ENCODE data around the gene TRPV6.

Gene TRPV6

DNA sequence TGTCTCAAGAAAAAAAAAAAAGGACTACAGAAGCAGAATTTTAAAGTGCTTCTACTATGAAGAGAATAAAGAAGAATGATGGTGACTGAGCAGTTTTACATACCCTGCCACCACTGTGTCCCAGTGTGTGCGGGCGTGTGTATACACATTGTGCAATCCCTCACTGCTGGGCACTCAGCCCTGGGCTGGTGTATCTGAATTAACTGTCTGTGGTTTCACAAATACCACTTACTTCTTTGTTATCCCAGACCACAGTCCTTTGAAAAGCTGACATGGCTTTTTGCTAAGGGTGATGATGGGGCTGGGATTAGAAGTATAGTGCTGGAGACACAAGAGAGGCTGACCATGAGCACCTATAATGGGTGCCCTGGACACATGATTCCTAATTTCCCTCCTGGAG, 21.1 kb upstream of the TRPV6 start:
- no peak for DNase-seq

DNA sequence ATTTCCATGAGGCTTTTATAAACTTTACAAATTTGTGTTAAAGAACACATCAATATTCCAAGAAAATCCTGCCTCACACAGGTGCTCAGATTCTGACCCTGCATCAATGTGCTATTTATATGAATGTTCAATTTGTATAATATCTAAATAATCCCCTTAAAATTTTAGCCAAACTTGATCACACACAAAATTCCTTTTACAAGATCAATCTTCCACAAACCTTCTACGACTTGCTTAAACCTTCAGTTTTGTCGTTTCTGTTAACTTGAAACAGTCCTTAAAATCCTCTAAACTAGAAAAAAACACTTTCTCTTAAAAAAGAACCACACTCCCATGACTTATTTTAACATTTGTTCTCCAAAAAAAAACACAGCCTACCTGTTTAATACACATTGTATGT, 20.2 kb upstream of the TRPV6 start:
- no peak for DNase-seq

DNA sequence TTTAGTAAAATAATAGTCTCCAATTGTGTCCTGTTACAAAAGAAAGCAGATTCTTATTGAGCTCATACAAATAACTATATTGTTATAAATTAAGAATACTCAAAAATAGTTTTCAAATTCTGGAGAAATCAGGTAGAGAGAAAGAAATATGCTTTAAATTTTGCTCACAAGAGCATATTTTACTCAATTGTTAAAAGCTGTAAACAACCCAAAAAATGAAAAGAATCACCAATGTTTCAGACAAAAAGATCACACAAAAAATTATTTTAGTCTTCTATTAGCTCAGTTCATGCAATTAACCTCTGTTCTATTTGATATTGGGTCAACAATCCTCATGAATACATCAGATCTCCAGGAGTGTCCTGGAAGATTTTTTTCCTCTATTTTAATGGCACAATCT, 18.6 kb upstream of the TRPV6 start:
- DNase-seq = no peak

DNA sequence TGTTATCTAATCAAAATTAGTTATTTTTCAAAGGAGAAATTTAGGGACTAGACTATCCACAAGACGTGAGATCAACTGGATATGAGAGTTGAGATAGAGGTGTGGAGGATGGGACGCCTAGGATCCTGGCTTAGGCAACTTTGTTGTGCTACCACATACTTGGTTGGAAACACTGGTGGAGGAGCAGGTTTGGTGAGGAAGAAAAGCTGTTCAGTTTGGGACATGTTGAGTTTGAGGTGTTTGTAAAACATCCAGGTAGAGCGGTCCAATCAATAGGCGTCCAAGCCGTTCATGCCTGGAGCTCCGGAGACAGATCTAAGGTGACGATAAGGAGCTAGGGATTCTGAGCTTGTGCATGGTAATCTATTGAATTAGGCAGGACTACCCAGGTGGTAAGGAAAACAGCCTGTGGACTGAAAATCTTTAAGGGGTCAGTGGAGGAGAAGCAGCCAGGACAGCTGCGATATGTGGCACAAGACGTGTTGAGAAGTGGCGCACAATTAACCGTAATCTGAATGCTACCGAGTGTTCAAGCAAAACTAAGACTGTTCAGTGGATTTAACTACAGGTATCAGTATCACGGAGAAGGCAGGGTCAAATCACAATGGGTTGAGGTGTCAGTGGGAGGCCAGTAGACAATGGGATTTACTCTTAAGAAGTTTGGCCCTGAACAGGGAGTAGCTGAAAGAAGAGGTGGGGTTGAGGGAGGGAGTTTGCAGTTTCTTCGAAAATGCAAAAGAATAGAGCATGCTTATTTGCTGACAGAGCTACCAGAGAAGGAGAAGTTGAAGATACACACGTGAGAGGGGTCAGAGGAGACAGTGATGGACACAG, 16.1 kb upstream of the TRPV6 start:
- DNase-seq = no peak

DNA sequence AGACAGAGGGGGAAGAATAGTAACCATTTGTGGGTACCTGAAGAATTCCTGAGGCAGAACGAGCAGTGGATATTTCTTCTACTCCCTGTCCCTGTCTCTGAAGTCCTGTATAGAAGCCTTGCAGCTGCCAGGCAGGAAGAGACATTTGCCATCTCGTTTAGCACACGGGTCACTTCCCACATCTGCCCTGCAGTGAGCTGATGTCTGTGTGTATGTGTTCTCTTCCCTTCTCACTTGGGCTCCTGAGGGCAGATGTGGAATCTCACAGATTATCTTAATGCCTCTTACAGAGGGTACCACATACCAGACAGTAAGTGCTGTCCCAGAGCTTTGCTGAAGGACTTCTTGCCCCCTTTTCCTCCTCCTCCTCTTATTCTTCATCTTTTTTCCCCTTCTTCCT, 14.1 kb upstream of the TRPV6 start:
- no peak for DNase-seq

DNA sequence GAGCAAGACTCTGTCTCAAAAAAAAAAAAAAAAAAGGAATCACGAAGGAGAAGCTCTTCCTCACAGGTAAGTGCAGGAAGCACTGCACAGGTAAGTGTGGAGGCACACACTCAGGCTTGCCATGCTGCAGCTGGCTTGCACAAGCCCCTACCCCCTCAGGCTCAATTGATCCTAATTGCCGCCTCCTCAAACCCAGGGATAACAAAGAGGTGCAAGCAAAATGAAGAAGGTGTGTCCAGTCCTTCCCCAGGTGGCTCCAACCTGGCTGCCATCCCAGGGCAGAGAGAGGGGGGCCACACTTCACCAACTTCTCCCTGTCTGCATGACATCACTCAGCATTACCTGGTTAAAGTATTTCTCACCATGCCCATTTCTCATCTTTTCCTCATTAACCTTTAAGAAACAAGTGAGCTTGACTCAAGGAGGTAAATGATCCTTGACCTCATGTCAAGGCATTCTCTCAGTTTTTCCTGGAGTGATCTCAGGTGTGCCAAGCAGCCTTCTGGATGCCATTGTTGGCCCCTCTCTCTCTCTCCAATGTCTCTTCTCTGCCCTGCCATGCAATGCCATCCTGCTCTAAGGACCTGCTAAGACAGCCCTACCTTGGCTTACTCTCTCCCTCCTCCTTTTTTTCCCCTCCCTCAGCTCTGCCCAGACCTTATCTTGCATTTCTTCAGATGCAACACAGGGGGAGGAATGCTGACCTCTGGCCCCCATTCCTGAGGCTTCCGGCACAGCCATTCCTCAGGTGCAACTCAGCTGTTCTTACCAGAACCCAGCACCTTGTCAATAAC, 13.0 kb upstream of the TRPV6 start:
- DNase-seq = no peak

DNA sequence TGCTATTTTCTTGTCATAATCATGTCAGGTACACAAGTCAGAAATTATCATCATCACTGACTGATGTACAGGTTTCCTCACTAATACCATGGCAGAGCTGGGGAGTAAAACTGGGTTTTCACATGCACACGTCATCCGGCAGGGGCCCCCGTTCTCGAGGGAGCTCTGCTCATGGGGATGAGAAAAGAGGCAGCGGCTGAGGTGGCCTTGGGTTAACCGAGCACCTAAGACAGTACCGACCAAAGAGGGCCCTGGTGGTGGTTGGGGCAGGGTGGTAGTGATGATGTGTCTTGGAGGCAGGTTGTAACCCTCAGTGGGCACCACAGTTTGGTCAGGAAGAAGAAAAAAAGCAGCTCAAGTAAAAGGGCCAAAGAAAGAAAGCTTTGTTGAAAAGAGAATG, 12.1 kb upstream of the TRPV6 start:
- DNase-seq = no peak

DNA sequence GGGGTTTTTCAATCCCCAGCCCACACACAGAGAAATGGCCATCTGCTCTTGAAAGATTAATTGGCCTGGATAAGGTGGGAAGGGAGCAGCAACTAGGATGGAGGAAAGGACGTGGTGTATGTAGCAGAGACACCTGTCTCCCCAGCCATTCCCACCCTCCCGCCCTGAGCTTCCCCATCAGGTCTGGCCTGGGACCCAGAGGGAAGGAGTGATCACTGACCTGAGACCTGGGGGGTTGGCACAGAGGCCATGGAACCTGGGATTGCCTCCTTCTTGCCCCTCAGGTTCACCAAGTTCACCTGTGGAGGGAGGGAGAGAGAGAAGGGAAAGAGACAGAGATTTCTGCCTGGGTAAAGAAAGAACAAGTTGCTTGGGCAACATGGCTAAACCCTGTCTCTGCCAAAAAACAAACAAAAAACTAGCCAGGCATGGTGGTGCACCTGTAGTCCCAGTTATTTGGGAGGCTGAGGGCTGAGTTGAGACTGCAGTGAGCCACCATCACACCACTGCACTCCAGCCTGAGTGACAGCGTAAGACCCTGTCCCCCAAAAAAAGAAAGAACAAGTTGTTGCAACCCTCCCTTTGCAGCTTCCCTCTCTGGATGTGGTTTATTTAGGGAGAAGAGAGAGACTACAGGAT, 11.3 kb upstream of the TRPV6 start:
- no peak for DNase-seq

DNA sequence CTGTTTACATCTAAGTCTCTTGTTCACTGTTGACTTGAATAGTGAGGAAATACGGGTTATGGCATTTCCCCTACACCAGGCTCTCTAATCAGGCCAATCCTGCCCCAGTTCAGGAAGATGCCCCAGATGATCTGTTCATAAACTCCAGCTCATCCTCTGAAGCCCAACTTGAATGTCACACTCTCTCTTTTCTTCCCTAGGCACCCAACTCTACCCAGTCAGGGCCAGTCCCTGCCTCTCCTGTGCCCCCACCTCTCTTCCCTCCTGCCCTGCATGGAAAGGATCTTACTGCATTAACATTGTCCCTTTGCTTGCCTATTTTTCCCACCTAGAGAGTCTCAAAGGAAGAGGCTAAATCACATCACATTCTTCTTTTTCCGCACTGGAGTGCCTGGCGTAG, 10.6 kb upstream of the TRPV6 start:
- no peak for DNase-seq

DNA sequence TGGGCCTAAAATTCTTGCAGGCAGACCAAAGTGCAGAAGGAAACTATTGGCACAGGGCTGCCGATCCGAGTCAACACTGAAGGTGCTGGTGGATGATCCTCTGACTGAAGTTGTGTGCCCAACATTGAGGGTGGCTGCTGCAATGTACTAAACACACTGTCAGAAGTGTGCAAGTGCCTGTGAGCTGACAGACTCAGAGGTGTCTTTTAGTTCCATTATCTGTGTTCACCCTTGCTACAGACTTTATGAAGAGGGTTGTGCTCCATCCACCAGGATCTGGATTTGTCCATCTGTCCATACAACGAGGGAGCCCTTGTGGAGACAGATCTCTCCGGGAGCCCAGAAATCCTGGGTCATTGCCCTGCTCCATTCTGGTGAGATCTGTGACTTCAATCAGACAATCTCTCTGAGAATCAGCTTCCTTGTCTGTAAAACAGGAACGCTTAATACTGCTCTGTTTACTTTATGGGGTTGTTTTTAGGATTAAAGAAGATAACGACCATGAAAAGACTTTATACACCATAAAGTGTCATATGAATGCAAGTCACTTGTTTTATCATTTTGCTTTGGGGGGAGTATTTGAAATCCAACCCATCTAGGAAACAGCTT, 9.5 kb upstream of the TRPV6 start:
- no peak for DNase-seq

DNA sequence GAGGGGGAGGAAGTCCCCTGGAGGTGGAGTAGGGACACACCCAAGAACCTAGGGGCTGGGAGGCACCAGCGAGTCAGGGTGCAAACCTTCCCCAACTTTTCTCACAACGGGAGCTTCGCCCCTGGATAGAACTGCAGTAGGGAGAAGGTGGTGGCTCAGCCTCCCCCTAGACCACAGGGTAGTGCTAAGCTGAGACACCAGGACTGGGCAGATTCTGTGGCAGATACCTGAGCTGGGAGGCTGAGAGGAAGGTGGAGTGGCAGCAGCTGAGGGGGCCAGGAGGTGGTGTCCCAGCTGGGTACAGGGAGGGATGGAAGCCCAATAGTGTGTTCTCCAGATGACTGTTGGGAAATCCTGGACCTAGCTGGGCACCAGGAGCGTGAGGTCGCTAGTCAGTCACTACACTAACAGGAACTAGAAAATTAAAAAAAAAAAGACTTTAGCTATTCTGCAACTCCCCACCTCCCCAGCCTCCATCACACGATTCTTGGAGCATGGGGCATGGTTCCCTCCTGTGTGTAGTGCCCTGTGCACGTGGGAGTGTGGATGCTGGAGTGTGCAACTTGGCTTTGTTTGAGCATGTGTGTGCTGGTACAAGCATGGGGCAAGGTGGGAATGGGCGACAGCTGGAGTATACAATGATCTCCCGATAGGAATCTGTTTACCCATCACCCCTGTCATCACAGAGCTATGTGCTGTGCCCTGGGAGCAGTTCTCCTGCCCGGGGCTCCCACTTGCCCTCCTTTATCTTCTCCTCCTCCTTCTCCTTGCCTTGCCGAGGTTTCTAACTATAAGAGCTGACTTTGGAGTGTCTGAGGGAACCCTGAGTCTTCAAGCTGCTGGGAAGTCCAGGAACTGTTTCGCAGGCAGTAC, 8.8 kb upstream of the TRPV6 start:
- no peak for DNase-seq

DNA sequence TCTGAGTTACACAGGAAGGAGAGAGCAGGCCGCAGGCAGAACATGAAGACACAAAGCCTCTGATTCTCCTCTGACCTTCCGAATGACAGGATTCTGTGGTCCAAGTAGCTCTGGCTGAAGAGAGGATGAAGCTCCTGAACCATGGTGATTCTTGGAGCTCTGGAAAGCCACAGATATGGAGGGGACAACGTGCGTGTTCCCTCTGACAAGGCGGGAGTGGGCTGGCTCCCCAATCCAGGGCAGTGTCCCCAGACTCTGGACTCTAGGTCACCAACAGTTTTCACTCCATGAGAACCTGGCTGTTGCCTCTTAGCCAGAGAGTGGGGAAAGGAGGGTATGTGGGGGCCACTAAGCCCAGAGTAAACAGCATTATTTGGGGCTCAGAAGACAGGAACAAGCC, 7.4 kb upstream of the TRPV6 start:
- DNase-seq = no peak

DNA sequence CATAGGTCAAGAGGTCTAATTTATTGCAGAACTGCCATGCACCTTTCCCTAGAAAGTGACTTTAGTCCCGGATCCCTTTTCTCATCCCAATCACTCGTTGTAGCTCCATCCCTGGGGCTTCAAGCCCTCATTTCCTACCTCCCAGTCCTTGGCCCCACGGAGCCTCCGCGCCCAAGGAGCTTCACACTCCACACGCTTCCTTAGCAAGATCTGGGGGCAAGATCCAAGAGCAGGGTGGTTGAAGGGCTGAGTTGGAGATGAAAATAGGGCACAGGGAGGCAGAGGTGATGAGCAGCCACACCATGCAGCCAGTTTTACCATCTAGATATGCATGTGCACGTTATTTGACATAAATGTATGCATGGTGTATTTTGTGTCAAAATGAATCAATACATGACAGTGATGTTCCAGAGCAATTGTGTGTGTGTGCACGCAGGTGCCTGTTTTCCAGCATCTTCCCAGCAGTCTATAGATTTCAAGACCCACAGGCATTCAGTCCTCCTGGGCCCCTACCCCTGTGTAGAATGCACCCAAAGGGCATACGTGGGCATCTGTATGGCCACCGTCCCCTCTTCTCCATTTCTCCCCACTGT, 6.0 kb upstream of the TRPV6 start:
- DNase-seq = no peak

DNA sequence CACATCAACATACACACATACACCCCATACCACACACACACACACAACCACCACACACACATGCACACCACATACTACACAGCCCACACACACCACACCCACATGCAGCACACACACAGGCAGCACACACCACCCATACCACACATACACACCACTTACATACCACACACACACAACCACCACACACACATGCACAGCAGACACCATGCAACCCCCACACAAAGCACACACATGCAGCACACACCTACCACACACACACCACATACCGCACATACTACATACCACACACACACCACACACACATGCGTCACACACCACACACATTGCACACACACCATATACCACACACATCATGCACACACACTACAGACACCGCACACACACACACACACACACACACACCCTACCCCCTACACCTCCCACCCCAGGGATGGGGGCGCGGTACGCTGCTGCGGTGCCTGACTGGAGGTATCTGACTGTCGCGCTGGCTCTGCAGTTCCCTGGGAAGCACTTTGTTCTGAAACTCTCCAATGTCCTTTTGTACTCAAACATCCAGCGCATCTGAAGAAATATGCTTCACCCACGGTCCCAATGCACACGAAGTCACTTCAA, 5.4 kb upstream of the TRPV6 start:
- DNase-seq = no peak

DNA sequence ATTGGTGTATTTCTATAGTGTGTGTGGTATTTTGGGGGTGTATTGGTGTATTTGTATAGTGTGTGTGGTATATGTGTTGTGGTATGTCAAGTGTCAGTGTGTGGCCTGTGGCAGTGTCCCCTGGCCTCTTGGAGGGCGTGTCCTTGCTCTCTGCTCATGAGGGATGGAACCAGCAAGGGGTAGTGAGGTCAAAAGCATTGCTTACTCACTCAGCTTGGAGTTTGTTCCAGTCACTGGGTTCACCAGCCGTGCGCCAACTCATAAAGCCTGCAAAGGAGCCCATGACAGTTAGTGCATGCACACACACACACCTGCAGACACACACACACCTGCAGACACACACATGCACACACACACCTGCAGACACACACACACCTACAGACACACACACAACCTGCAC, 4.3 kb upstream of the TRPV6 start:
- DNase-seq = no peak

DNA sequence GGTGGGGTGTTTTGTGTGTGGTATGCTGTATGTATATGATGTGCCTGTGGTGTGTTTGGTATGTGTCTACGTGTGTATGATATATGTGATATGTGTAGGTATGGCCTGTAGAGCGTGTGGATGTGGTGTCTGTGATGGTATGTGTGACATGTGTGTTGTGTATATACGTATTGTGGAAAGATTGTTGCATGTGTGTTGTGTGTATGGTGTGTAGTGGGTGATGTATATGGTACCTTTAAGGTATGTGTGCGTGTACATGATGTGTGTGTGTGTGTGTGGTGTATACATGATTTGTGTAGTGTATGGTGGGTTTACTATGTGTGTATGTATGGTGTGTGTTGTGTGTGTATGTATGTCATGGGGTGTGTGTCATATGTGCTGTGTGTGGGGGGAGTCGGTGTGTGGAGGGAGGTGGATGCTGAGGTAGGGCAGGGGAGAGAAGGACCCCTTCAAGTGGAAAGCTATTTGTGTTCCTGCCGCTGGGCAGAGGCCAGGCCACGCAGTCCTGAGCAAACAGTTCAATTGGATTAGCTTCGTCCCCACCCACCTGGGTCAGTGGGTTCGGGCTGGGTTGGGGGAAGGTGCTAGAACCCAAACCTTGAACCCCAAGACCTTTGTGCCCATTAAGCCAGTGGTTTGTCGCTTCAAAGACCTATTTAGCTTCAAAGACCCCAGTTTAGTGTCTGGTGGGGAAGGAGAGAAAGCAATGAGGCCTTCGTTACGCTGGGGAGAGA, 1.9 kb upstream of the TRPV6 start:
- no peak for DNase-seq

DNA sequence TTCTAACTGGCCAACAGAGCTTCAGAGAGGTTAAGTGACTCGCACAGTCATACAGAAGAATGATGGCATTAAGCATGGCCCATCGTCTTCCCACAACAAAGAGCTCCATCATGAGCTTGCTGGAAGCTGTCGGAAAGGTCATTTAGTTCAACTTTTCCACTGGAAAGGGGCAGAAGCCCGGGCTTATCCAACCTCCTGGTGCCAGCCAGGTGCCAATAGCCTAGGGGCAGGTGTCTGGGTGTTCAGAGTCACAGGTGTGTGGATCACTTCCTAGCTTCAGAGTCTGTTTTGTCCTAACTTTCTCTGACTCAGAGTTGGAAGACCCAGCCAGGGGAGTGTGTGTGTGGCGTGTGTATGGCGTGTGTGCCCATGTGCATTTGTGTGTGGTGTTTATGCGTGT, 1.3 kb upstream of the TRPV6 start:
- DNase-seq = no peak

DNA sequence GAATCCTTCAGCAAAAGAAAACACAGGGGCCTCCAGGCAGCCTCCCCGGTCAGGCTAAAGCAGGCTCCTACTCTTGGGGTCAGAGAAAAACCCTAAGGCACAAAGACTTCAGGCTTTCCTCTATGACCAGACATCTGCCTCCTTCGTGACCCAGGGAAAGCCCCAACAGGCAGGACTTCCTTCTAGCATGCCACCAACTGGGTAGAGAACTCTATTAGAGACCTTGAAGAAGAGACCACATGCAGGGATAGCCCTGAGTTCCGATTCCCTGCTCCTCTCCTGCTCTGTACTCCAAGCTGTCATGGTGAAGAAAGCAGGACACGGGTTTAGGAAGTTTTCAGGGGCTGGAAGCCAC, 1.3 kb downstream of the TRPV6 start:
- DNase-seq = no peak

DNA sequence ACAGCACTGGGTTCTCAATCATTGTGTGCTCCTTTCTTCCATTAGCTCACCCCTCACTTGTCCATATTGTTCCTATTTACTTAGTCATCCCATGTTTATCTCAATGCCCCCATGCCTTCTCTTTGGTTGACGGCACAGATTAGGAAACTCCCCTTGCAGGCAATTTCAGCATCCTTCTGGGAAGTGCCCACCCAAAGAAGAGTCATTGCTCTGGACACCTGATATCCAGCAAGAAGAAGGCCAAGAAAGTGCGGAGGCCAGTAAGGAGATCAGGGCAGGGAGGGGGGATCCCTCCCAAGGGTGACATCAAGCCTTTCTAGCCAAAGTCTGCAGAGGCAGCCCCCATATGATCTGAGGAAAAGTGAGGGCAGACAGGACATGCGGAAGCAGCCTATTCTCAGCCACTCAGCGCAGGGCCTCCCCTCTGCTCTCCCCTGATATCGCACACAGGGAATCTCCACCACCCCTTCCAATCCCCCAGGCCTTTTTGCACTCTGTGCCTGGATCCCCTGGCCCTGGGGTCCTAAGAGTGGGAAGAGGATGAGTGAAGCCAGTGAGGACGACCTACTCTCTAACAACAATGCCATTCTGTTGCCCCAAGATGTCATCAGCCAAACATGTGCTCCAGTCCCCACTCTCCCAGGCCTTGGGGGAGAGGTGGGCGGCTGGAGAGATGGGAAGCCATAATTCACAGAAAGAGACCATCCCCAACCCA, 1.8 kb downstream of the TRPV6 start:
- DNase-seq = no peak

DNA sequence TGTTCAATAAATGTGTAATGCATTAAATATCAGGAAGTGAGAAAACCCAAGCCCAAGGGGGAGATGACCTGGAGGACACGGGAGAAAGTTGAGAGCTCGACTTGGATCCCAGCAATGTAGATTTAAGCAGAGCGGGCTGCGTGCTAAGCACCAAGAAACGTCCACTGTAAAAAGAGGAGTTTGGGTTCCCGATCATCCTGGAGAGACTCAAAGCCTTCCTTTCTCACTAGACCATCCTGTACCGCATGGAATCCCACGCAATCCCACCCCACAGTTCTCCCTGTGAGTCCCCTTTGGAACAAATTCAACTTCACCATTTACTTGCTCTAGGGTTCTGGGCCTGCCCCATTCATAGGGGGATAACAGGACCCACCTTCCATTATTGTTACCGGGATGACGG, 2.4 kb downstream of the TRPV6 start:
- DNase-seq = no peak

DNA sequence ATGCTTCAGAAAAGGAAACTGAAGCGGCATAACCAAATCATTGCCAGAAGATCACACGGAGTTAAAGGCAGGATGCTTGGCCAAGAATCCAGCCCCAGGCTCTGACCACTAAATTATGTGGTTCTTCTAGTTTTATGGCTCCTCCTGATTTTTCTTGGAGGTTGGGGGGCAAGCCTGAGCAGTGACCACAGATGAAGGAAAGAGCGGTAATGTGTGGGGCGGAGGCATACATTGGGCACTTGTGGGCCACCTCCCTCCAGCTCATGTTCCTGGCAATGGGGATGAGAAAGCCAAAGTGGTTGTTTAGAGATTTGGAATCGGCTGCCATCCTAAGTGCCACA, 3.2 kb downstream of the TRPV6 start:
- no peak for DNase-seq
